T-helper 2 cell (primary cell): ENCODE results near the gene SORBS2.

Experiments
- DNase-seq, 5 experiments: peaks; one replicate each; pipeline versions ENCODE4 v3.0.0 to v3.0.0-alpha.2; 2012 to 2022

SORBS2 gene

GRCh38 chr4:185542626-185543315, 269.2 kb downstream of the SORBS2 start:
- DNase-seq, result no peak

- DNase-seq, result no peak
Observed at GRCh38 chr4:185541251-185541727, 270.7 kb downstream of the SORBS2 start.

- DNase-seq, result no peak
Observed at GRCh38 chr4:185540487-185541120, 271.4 kb downstream of the SORBS2 start.

- no peak for DNase-seq
Observed at GRCh38 chr4:185540040-185540439, 272.0 kb downstream of the SORBS2 start.

- DNase-seq, result no peak
Observed at GRCh38 chr4:185538806-185539205, 273.2 kb downstream of the SORBS2 start.

GRCh38 chr4:185536411-185536709, 275.6 kb downstream of the SORBS2 start:
- DNase-seq, result no peak

GRCh38 chr4:185535612-185536410, 276.2 kb downstream of the SORBS2 start:
- DNase-seq, result no peak
